Measurements from ENCODE around the gene SEC63. TPM values are rescaled to one million over a fixed set of nuclear protein-coding genes. Genes with fewer than 3 reads are reported as not detected.
"Not testable (repeated sequence)": the region's sequence is repeated elsewhere in the genome, so short reads cannot be mapped to it uniquely, and the experiment has no call there.

SEC63 gene
- total RNA-seq, 1 experiment from 2014 or later: 86.2 TPM

GRCh38 chr6:107860144-107860543 is 97.9 kb downstream of the SEC63 start:
- not testable (repeated sequence) for H3K4me1 ChIP-seq (ENCODE audit: insufficient read depth, low read length); H3K27ac Mint-ChIP-seq; H3K18ac ChIP-seq (ENCODE audit: insufficient read length, low read depth, low read length); H3K23ac ChIP-seq (ENCODE audit: insufficient read length, low read depth, low read length); H4K20me1 ChIP-seq (ENCODE audit: control insufficient read depth, insufficient read depth, insufficient read length); H3K23me2 ChIP-seq (ENCODE audit: insufficient read length, low read depth, low read length, poor library complexity, severe bottlenecking); H3K14ac ChIP-seq (ENCODE audit: insufficient read depth, low read length); H2BK5ac ChIP-seq (ENCODE audit: insufficient read length, low read length); H3K4ac ChIP-seq (ENCODE audit: low read depth, low read length); H2BK20ac ChIP-seq (ENCODE audit: low read depth, low read length, poor library complexity, severe bottlenecking); H3K4me2 ChIP-seq (ENCODE audit: insufficient read depth, insufficient read length, low read length); H3K27ac ChIP-seq (ENCODE audit: insufficient read length, low read depth, low read length); H3K9ac ChIP-seq (ENCODE audit: extremely low read depth, insufficient read length, low read length); H4K5ac ChIP-seq (ENCODE audit: insufficient read length, low read depth, low read length); H3T11ph ChIP-seq (ENCODE audit: low read length); H3K56ac ChIP-seq (ENCODE audit: insufficient read length, low read depth, low read length); H3K27me3 Mint-ChIP-seq (ENCODE audit: low read depth); H2AK5ac ChIP-seq (ENCODE audit: insufficient read length, low read length); H2BK120ac ChIP-seq (ENCODE audit: low read depth, low read length, poor library complexity, severe bottlenecking); H4K8ac ChIP-seq (replicated peaks; ENCODE audit: insufficient read length, low read depth, low read length); H3K9me3 Mint-ChIP-seq; H3K79me1 ChIP-seq (ENCODE audit: insufficient read depth, low read depth, low read length, poor library complexity, severe bottlenecking); H2BK15ac ChIP-seq (ENCODE audit: low read depth, low read length); H2AFZ ChIP-seq (ENCODE audit: low read length); H3K27me3 ChIP-seq (ENCODE audit: insufficient read depth, low read length); H2BK12ac ChIP-seq (ENCODE audit: insufficient read length, low read depth, low read length); H4K91ac ChIP-seq (ENCODE audit: insufficient read length, low read depth, low read length); H3K79me2 ChIP-seq (ENCODE audit: insufficient read depth, low read length); H3K36me3 Mint-ChIP-seq (ENCODE audit: insufficient read depth in 1 of 3, low read depth in 3 of 3); H3K9me3 ChIP-seq (ENCODE audit: control insufficient read depth, low read depth, low read length)
- Mint-ChIP-seq H3K4me3 (peak overlapping the region; percentile 35 to 61; a peak in 3 of 5 replicates), H3K4me1 (peaks cover 22 to 26% of the 10 kb centered on the region in 2 experiments)
- peak; percentile 58 for DNase-seq
- whole genome bisulfite sequencing (ENCODE audit: extremely low coverage, insufficient read length, low lambda C conversion rate): no CpG with 5 or more reads among the region's 18 CpGs

Measured in H9 (cell line).